Measurements from ENCODE around the gene BCLAF1.

DNA sequence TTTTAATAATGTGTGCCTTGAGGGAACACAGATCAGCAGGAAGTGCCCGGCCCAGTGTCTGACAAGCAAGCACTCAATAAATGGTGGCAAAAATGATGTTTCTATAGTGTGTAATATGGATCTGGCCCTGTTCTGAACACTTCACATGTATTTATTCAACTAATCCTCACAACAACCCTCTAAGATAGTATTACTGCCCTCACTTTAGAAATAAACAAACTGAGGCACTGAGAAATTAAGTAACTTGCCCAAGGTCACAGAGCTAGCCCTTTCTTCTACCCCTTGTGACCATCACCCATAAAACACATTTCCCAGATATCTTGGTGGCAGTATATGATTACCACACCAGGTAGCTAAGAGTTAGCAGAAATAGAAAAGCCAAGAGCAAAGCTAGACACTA lies 26.7 kb downstream of the BCLAF1 start:
- no peak for TF ChIP-seq CTCF (IDR thresholded peaks at IDR 0.05)
- TF ChIP-seq EP300 (IDR thresholded peaks at IDR 0.05) = no peak
- TF ChIP-seq POLR2A (IDR thresholded peaks at IDR 0.05; ENCODE audit: low read depth) = no peak
